Breast epithelium (tissue), 4 donors: ENCODE results near the gene OSBPL9. TPM values are rescaled to one million over a fixed set of nuclear protein-coding genes. Genes with fewer than 3 reads are reported as not detected.

Source experiments
- DNase-seq, 2 donors: peaks; one replicate each; pipeline ENCODE4 v3.0.0-alpha.2; 2019; ENCODE audit warnings: low spot score in 2 of 2
- H3K27ac ChIP-seq, 2 donors: fragments of 200-600 bp; sonication (generic) in 1 of 2; one replicate each; pipeline ENCODE4 v1.5.1; 2016 to 2019; ENCODE audit warnings: mild to moderate bottlenecking in 1 of 2
- H3K27me3 ChIP-seq, 2 donors: fragments of 200-600 bp; sonication (generic) in 1 of 2; one replicate each; pipeline versions ENCODE4 v1.5.1 to v1.6.0; 2017 to 2019; ENCODE audit warnings: control low read depth in 1 of 2, mild to moderate bottlenecking in 1 of 2
- H3K36me3 ChIP-seq: fragments of 200-600 bp; one replicate; pipeline ENCODE4 v1.5.1; 2019
- H3K4me1 ChIP-seq, 2 donors: fragments of 200-600 bp; sonication (generic); one replicate each; pipeline ENCODE4 v1.5.1; 2016 to 2019; ENCODE audit warnings: control low read depth in 1 of 2
- H3K4me3 ChIP-seq, 3 donors: fragments of 200-600 bp; sonication (generic); 1 replicate in 2 of 3; 2 replicates in 1 of 3; pipeline ENCODE4 v1.5.1; 2016 to 2019; ENCODE audit warnings: mild to moderate bottlenecking in 3 of 3, moderate library complexity in 2 of 3
- H3K9me3 ChIP-seq, 2 donors: fragments of 200-600 bp; sonication (generic) in 1 of 2; one replicate each; pipeline ENCODE4 v1.5.1; 2016 to 2019; ENCODE audit warnings: control low read depth in 1 of 2
- CTCF ChIP-seq, 3 donors: fragments of 450-650 bp; IDR thresholded peaks; one replicate each; pipeline ENCODE4 v1.5.1; 2016 to 2017; ENCODE audit warnings: antibody characterized with exemption in 3 of 3, mild to moderate bottlenecking in 3 of 3, moderate library complexity in 3 of 3
- POLR2A ChIP-seq: fragments of 450-650 bp; IDR thresholded peaks from one replicate; pipeline ENCODE4 v1.6.1; 2016; ENCODE audit warnings: antibody characterized with exemption, mild to moderate bottlenecking, moderate library complexity
- POLR2AphosphoS5 ChIP-seq, 3 donors: sonication (generic); formaldehyde crosslinking; IDR thresholded peaks; one replicate each; pipeline ENCODE4 v1.6.1; 2017; ENCODE audit warnings: antibody characterized with exemption in 3 of 3
- intact Hi-C: fragments of 100-400 bp; cut with DNase I; formaldehyde crosslinking; loops from one replicate; pipeline ENCODE4 v1.15.1; 2023; ENCODE audit warnings: low total_unique reads
- total RNA-seq, 3 donors: library from RNA; depleted of rRNA; stranded (reverse); fragments of >200 nt; gene quantifications; one replicate each; pipeline ENCODE4 v1.1.0, GENCODE V29; 2016

OSBPL9 gene
- total RNA-seq, 3 donors from 2014 or later = 107 to 213 (median 136) TPM

- no peaks in the 10 kb centered on the region for H3K36me3 ChIP-seq
- H3K27me3 ChIP-seq = no peaks in the 10 kb centered on the region
- H3K4me1 ChIP-seq = peaks cover 0 to 25% of the 10 kb centered on the region in 2 donors
- intact Hi-C loops = no loop called here
- TF ChIP-seq POLR2AphosphoS5 (IDR thresholded peaks at IDR 0.05) (no peak), CTCF (IDR thresholded peaks at IDR 0.05) (no peak), POLR2A (no peak)
- no peak overlapping the region for H3K4me3 ChIP-seq
- no peaks in the 10 kb centered on the region for H3K9me3 ChIP-seq
- H3K27ac ChIP-seq = peak overlapping the region; percentile 10 to 12
- no peak for DNase-seq
These were observed 119.8 kb downstream of the OSBPL9 start for GRCh38 chr1:51736702-51737101.

- H3K9me3 ChIP-seq = no peaks in the 10 kb centered on the region
- DNase-seq = no peak
- H3K4me1 ChIP-seq = peaks cover 0 to 15% of the 10 kb centered on the region in 2 donors
- intact Hi-C loops = no loop called here
- H3K27me3 ChIP-seq = no peaks in the 10 kb centered on the region
- H3K27ac ChIP-seq = no peak overlapping the region
- TF ChIP-seq CTCF (IDR thresholded peaks at IDR 0.05) (no peak), POLR2AphosphoS5 (IDR thresholded peaks at IDR 0.05) (no peak), POLR2A (no peak)
- no peaks in the 10 kb centered on the region for H3K36me3 ChIP-seq
- H3K4me3 ChIP-seq = no peak overlapping the region
These were observed 121.8 kb downstream of the OSBPL9 start for GRCh38 chr1:51738681-51739080.

GRCh38 chr1:51740652-51741051 is 123.8 kb downstream of the OSBPL9 start:
- H3K9me3 ChIP-seq = no peaks in the 10 kb centered on the region
- no peak overlapping the region for H3K4me3 ChIP-seq
- peaks cover 0 to 6% of the 10 kb centered on the region in 2 donors for H3K4me1 ChIP-seq
- H3K36me3 ChIP-seq = no peaks in the 10 kb centered on the region
- H3K27ac ChIP-seq = no peak overlapping the region
- no peak for DNase-seq
- H3K27me3 ChIP-seq = no peaks in the 10 kb centered on the region
- TF ChIP-seq POLR2AphosphoS5 (IDR thresholded peaks at IDR 0.05) (no peak), POLR2A (no peak), CTCF (IDR thresholded peaks at IDR 0.05) (no peak)
- intact Hi-C loops = no loop called here

- no peak for DNase-seq
- no peaks in the 10 kb centered on the region for H3K36me3 ChIP-seq
- H3K27ac ChIP-seq = no peak overlapping the region
- H3K4me1 ChIP-seq = peaks cover 0 to 6% of the 10 kb centered on the region in 2 donors
- TF ChIP-seq CTCF (IDR thresholded peaks at IDR 0.05) (no peak), POLR2AphosphoS5 (IDR thresholded peaks at IDR 0.05) (no peak), POLR2A (no peak)
- no peaks in the 10 kb centered on the region for H3K9me3 ChIP-seq
- no peaks in the 10 kb centered on the region for H3K27me3 ChIP-seq
- intact Hi-C loops = no loop called here
- no peak overlapping the region for H3K4me3 ChIP-seq
These were observed 124.3 kb downstream of the OSBPL9 start for GRCh38 chr1:51741121-51741681.

GRCh38 chr1:51744506-51745303 is 127.8 kb downstream of the OSBPL9 start:
- Histone ChIP-seq H3K27me3 (no peaks in the 10 kb centered on the region), H3K36me3 (no peaks in the 10 kb centered on the region), H3K4me1 (no peaks in the 10 kb centered on the region), H3K4me3 (no peak overlapping the region), H3K27ac (no peak overlapping the region), H3K9me3 (no peaks in the 10 kb centered on the region)
- no peak for DNase-seq
- TF ChIP-seq POLR2A (no peak), CTCF (IDR thresholded peaks at IDR 0.05) (no peak), POLR2AphosphoS5 (IDR thresholded peaks at IDR 0.05) (no peak)
- intact Hi-C loops = no loop called here
